Cardiac muscle cell (in vitro differentiated cells and primary cell): ENCODE results near the gene DMRT2. TPM values are rescaled to one million over a fixed set of nuclear protein-coding genes. Genes with fewer than 3 reads are reported as not detected.

ENCODE experiments used
- DNase-seq, 2 donors: peaks; one replicate each; pipeline versions ENCODE4 v3.0.0 to v3.0.0-alpha.2; 2010 to 2017; ENCODE audit warnings: low read depth in 1 of 2, low spot score in 1 of 2
- H3K27ac ChIP-seq: fragments of 200-600 bp; sonication (generic); 2 replicates; pipeline ENCODE4 v1.5.1; 2016
- H3K27me3 ChIP-seq: fragments of 200-600 bp; sonication (generic); 2 replicates; pipeline ENCODE4 v1.6.0; 2016; ENCODE audit warnings: control low read depth
- H3K36me3 ChIP-seq: fragments of 200-600 bp; sonication (generic); 2 replicates; pipeline ENCODE4 v1.5.1; 2016; ENCODE audit warnings: control low read depth
- H3K4me1 ChIP-seq: fragments of 200-600 bp; sonication (generic); 2 replicates; pipeline ENCODE4 v1.8.1; 2017; ENCODE audit warnings: low read depth, mild to moderate bottlenecking, mixed run types
- H3K4me3 ChIP-seq: fragments of 200-600 bp; sonication (generic); 2 replicates; pipeline ENCODE4 v1.5.1; 2016; ENCODE audit warnings: mild to moderate bottlenecking
- H3K9me3 ChIP-seq: fragments of 200-600 bp; sonication (generic); 2 replicates; pipeline ENCODE4 v1.5.1; 2017; ENCODE audit warnings: low read depth, mild to moderate bottlenecking, control low read depth
- CTCF ChIP-seq: IDR thresholded peaks from 2 replicates; pipeline ENCODE4 v1.5.1; 2012; ENCODE audit warnings: low read depth, mild to moderate bottlenecking, low read length
- polyA plus RNA-seq: library from polyadenylated mRNA; unstranded; fragments of >200 nt; fragmentation: Nextera tagmentation; extraction: Ambion mirVana; gene quantifications from 2 replicates; pipeline ENCODE4 v1.2.1, GENCODE V29; 2016
- total RNA-seq: library from RNA; depleted of rRNA; stranded (reverse); fragments of >200 nt; gene quantifications from 2 replicates; pipeline ENCODE4 v1.2.3, GENCODE V29; 2016

The DMRT2 gene
- total and polyA plus RNA-seq, 2 experiments from 2014 or later, result not detected

DNA sequence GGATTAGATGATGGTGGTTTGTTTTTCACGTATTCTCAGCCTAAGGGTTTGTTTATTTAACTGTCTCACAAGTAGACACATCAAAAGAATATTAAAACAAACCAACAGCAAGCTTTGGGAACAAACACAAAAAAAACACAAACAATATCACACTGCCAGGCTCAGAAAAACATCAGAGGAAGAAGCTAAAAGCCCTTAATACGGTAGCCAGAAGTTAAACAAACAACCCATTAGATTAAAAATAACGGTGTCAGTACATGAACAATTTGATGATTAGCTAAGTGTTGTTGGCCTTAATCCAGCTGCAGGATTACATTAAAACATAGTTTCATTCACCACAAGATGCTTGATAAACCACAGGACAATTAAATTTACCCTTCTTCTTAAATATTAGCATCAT lies 15.9 kb upstream of the DMRT2 start:
- Histone ChIP-seq H3K27ac (no peak overlapping the region), H3K27me3 (peaks cover 30% of the 10 kb centered on the region), H3K4me1 (no peaks in the 10 kb centered on the region), H3K4me3 (no peak overlapping the region), H3K36me3 (no peaks in the 10 kb centered on the region), H3K9me3 (no peaks in the 10 kb centered on the region)
- DNase-seq, result no peak
- TF ChIP-seq CTCF, result no peak

DNA sequence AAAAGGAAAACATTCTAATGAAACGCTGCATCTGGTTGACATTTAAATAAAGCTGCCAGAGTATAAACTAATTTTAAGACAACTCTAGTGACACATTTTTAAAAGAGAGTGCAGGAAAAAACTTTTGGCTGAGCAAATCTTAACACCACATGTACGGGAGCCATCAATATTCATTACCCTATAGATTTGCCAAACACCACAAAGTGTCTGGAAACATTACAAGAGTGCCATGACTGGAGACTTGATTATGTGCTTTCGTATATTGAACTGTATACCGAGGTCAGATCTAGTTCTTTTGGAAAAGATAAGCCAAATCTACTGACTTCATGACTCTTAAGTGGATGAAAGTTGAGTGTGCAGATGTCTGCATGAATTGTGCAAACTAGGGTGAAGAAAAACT lies 10.6 kb upstream of the DMRT2 start:
- Histone ChIP-seq H3K9me3 (no peaks in the 10 kb centered on the region), H3K27ac (no peak overlapping the region), H3K4me3 (no peak overlapping the region), H3K36me3 (no peaks in the 10 kb centered on the region), H3K27me3 (peaks cover 77% of the 10 kb centered on the region), H3K4me1 (no peaks in the 10 kb centered on the region)
- no peak for TF ChIP-seq CTCF
- DNase-seq, result no peak

DNA sequence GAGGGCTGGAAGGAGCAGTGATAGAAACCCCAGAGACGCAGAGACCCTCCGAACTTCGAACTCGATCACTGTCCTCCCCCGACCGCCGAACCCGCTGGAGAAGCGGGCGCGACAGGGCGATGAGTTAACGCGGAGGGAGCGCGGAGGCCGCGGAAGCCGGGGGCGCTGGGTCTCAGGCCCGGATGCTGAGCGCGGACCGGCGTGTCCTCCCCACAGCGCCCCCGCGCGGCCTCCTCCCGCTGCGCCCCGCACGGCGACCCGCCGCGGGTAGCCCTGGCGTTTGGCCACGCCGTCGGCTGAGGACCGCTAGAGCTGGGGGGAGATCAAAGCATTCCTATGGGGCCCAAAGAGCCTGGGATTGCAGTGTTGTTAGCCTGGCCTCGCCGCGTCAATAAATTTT lies 7.7 kb upstream of the DMRT2 start:
- H3K27ac ChIP-seq, result no peak overlapping the region
- H3K4me1 ChIP-seq, result no peaks in the 10 kb centered on the region
- H3K27me3 ChIP-seq, result peaks cover 97% of the 10 kb centered on the region
- peak; percentile 34 for TF ChIP-seq CTCF
- peak; percentile 23 to 70 for DNase-seq
- H3K36me3 ChIP-seq, result no peaks in the 10 kb centered on the region
- no peaks in the 10 kb centered on the region for H3K9me3 ChIP-seq
- peak overlapping the region; percentile 25 for H3K4me3 ChIP-seq

DNA sequence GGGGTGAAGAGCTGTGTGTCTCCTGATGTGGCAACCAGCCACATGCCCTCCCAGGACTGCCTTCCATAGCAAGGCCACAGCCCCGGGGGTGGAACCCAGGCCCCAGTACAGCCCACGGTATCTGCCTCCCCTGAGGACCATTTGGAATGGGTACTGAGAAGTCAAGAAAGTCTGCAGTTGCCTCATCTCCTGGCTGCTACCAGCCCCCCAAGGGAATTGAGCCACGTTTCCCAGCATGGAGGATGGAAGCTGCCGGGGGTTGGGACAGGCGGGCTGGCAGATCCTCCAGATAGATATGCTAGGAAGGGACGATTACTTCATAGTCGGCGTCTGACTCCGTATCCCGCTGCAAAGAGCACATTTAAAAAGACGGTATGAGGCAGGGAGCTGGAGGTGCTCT lies 5.5 kb upstream of the DMRT2 start:
- no peak overlapping the region for H3K4me3 ChIP-seq
- DNase-seq, result peak in 1 of 2 donors; percentile 33
- no peaks in the 10 kb centered on the region for H3K36me3 ChIP-seq
- H3K27me3 ChIP-seq, result peaks cover 98% of the 10 kb centered on the region
- no peak for TF ChIP-seq CTCF
- H3K27ac ChIP-seq, result no peak overlapping the region
- no peaks in the 10 kb centered on the region for H3K9me3 ChIP-seq
- no peaks in the 10 kb centered on the region for H3K4me1 ChIP-seq

DNA sequence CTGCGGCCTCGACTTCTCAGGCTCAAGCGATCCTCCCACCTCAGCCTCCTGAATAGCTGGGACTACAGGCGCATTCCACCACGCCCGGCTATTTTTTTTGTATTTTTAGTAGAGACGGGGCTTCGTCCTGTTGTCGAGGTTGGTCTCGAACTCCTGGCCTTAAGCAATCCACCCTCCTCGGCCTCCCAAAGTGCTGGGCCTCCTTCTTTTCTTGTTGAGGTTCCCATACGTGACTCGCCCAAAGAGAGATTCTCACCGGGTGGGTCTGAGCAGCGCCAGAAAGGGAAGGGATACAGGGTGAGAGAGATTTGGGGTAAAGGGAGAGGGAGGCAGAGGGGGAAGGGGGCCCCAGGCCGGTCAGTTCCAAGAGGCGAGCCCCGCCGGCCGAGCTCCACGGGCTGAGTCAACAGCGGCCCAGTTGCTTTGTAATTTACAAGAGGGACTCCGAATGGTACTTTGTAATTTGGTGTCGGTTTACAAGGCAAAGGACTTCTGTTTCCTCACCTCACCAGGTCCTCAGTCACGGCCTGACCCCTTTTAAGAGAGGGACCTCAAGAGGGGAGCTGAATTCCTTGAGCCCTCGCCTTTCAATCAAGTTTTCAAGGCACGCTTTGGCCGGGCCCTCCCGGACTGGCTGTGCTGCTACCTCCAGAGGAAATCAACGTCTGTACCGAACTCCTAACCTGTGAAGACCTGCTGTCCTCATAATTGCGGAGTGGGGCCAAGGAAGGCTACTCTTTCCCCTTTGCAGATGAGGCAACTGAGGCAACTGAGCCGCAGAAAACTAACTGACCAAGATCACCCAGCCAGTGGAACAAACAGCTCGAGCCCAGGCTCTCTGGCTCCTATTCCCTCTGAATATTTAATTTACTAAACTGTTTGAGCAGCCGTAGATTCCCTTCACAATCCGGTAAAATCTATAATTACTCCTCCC lies 3.3 kb upstream of the DMRT2 start:
- H3K27me3 ChIP-seq, result peaks cover 98% of the 10 kb centered on the region
- H3K4me1 ChIP-seq, result no peaks in the 10 kb centered on the region
- no peak overlapping the region for H3K4me3 ChIP-seq
- H3K9me3 ChIP-seq, result no peaks in the 10 kb centered on the region
- H3K36me3 ChIP-seq, result no peaks in the 10 kb centered on the region
- no peak overlapping the region for H3K27ac ChIP-seq
- no peak for TF ChIP-seq CTCF
- DNase-seq, result peak in 1 of 2 donors; percentile 18
